GM23338 (cell line): ENCODE results near the gene CKB. TPM values are rescaled to one million over a fixed set of nuclear protein-coding genes. Genes with fewer than 3 reads are reported as not detected.

Experiments
- ATAC-seq: fragments of 200-7000 bp; cut with Tn5 transposase; 3 replicates; pipeline ENCODE4 v1.9.1; 2020
- DNase-seq: peaks from one replicate; pipeline ENCODE4 v3.0.0-alpha.2; 2015; ENCODE audit warnings: low spot score
- H2AFZ ChIP-seq: fragments of 200-600 bp; sonication (generic); 2 replicates; pipeline ENCODE4 v1.8.0; 2016; ENCODE audit warnings: antibody characterized with exemption, mild to moderate bottlenecking, moderate library complexity
- H3F3A ChIP-seq: fragments of 200-600 bp; sonication (generic); replicated peaks from 2 replicates; pipeline ENCODE4 v1.8.0; 2017; ENCODE audit warnings: antibody characterized with exemption, mixed run types, low read depth
- H3K27ac ChIP-seq: fragments of 200-600 bp; sonication (generic); 2 replicates; pipeline ENCODE4 v1.6.1; 2016; ENCODE audit warnings: low read depth
- H3K27me3 ChIP-seq: fragments of 200-600 bp; sonication (generic); 2 replicates; pipeline ENCODE4 v1.8.0; 2016; ENCODE audit warnings: mild to moderate bottlenecking, mixed run types, moderate library complexity; ENCODE audit not compliant: insufficient read depth
- H3K36me3 ChIP-seq: fragments of 200-600 bp; sonication (generic); 2 replicates; pipeline ENCODE4 v1.8.0; 2016; ENCODE audit warnings: mild to moderate bottlenecking; ENCODE audit not compliant: insufficient read depth
- H3K4me1 ChIP-seq: fragments of 200-600 bp; sonication (generic); 2 replicates; pipeline ENCODE4 v1.8.0; 2016; ENCODE audit warnings: mild to moderate bottlenecking, moderate library complexity; ENCODE audit not compliant: insufficient read depth
- H3K4me2 ChIP-seq: fragments of 200-600 bp; sonication (generic); 2 replicates; pipeline ENCODE4 v1.7.1; 2017; ENCODE audit warnings: mixed run types
- H3K4me3 ChIP-seq: fragments of 200-600 bp; sonication (generic); 2 replicates; pipeline ENCODE4 v1.6.1; 2016; ENCODE audit warnings: mixed run types
- H3K79me2 ChIP-seq: fragments of 200-600 bp; sonication (generic); replicated peaks from 2 replicates; pipeline ENCODE4 v1.8.0; 2017; ENCODE audit warnings: mild to moderate bottlenecking; ENCODE audit not compliant: insufficient read depth
- H3K9me2 ChIP-seq: fragments of 200-600 bp; sonication (generic); 2 replicates; pipeline ENCODE4 v1.8.0; 2017; ENCODE audit not compliant: insufficient read depth
- H4K20me1 ChIP-seq: fragments of 200-600 bp; sonication (generic); replicated peaks from 2 replicates; pipeline ENCODE4 v1.8.0; 2017; ENCODE audit warnings: mild to moderate bottlenecking; ENCODE audit not compliant: insufficient read depth
- H3K27ac Mint-ChIP-seq: 2 replicates; pipeline ENCODE4 v1.8.0; 2020; ENCODE audit warnings: inconsistent platforms, mild to moderate bottlenecking, moderate library complexity, mixed read lengths
- H3K27me3 Mint-ChIP-seq: 3 replicates; pipeline ENCODE4 v1.8.0; 2022; ENCODE audit warnings: low read depth, mild to moderate bottlenecking, moderate library complexity, mixed read lengths, inconsistent platforms; ENCODE audit not compliant: insufficient read depth, poor library complexity
- H3K36me3 Mint-ChIP-seq: 3 replicates; pipeline ENCODE4 v1.8.0; 2021; ENCODE audit warnings: low read depth, mild to moderate bottlenecking, inconsistent platforms, moderate library complexity, mixed read lengths
- H3K4me1 Mint-ChIP-seq: 3 replicates; pipeline ENCODE4 v1.8.0; 2020; ENCODE audit warnings: mild to moderate bottlenecking, inconsistent platforms, mixed read lengths
- H3K4me3 Mint-ChIP-seq: 3 replicates; pipeline ENCODE4 v1.8.0; 2021; ENCODE audit warnings: moderate library complexity, mild to moderate bottlenecking, inconsistent platforms, mixed read lengths
- H3K9me3 Mint-ChIP-seq: 3 replicates; pipeline ENCODE4 v1.8.0; 2020; ENCODE audit warnings: moderate library complexity, mild to moderate bottlenecking, inconsistent platforms, mixed read lengths
- EZH2 ChIP-seq: fragments of 200-600 bp; sonication (generic); IDR thresholded peaks from one replicate; pipeline ENCODE4 v1.8.0; 2017; ENCODE audit warnings: antibody characterized with exemption, mild to moderate bottlenecking, low read depth; ENCODE audit not compliant: unreplicated experiment
- EZH2phosphoT487 ChIP-seq: fragments of 200-600 bp; sonication (generic); IDR thresholded peaks from one replicate; pipeline ENCODE4 v1.8.1; 2018; ENCODE audit warnings: antibody characterized with exemption; ENCODE audit not compliant: unreplicated experiment
- ZNF114 ChIP-seq: fragments of 250-450 bp; sonication (Bioruptor Pico); IDR thresholded peaks from 2 replicates; pipeline ENCODE4 v1.5.0; 2020; ENCODE audit warnings: mild to moderate bottlenecking, moderate library complexity
- polyA plus RNA-seq: library from polyadenylated mRNA; unstranded; fragments of >200 nt; fragmentation: Nextera tagmentation; extraction: Ambion mirVana; gene quantifications from 2 replicates; pipeline ENCODE4 v1.2.1, GENCODE V29; 2016
- total RNA-seq: library from RNA; depleted of rRNA; stranded (reverse); fragments of >200 nt; shearing (Covaris generic); gene quantifications from 2 replicates; pipeline ENCODE4 v1.2.3, GENCODE V29; 2014
- TF ChIP-seq, protein P1 (sequence below): IDR thresholded peaks from 2 replicates; pipeline ENCODE4 v1.6.1; 2016; ENCODE audit warnings: antibody characterized with exemption
- TF ChIP-seq, protein P2 (sequence below), 2 experiments: fragments of 200-600 bp in 1 of 2; sonication (generic) in 1 of 2; conservative IDR thresholded peaks; 2 replicates each; pipeline versions ENCODE4 v1.5.1 to v1.6.1; 2016 to 2017; ENCODE audit warnings: antibody characterized with exemption in 2 of 2, low read depth in 2 of 2, mild to moderate bottlenecking in 2 of 2, moderate library complexity in 1 of 2
- TF ChIP-seq, protein P3 (sequence below): IDR thresholded peaks from one replicate; pipeline ENCODE4 v1.6.1; 2018; ENCODE audit warnings: antibody characterized with exemption; ENCODE audit not compliant: unreplicated experiment

Gene CKB
- total and polyA plus RNA-seq, 2 experiments from 2014 or later, result 604 to 852 TPM

DNA sequence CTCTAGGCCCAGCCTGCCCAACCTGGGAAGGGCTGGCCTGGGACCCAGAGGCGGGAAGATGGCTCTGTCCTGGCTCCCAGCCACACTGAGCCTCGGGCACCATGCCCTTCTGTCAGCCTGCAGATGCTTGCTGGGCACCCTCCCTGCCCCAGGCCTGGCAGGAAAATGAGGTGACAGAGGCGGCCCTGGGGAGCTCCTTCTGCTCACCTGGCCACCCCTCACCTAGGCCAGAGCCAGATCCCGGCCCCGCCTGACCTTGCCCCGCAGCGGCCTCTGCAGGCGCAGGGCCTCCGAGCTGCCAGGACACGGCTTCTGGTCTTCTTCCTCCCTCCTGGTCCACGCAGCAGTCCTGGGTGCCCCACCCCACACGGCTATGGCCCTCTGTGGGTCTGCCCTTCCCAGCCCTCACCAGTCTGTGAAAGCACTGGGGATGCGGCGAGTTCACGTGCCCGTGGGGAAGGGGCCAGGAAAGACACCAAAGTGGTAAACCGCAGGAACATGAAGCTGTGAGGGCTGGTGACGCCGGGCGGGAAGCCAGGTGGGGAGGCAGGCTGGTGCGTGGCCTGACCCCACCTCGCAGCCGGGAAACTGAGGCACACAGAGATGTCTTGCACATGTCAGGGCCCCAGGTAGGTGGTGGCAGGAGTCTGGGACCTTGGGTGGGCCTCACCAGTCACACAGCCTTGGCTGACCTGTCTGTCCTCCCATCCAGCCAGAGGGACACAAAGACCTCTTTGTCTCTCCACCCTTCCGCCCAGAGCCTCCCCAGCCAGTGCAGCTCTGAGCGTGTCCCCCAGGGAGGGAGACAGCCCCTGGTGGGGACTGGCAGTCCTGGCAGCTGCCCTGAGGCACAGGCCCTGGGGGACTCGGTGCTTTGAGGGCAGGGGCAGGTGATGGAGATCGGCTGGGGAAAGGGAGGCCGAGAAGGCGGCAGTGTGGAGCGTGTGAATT, 27.0 kb upstream of the CKB start:
- H3K79me2 ChIP-seq, result no peaks in the 10 kb centered on the region
- Mint-ChIP-seq H3K4me1 (peaks cover 5% of the 10 kb centered on the region; the same call in 1 of the 3 replicates), H3K27ac (no peak overlapping the region), H3K4me3 (no peak overlapping the region), H3K9me3 (no peaks in the 10 kb centered on the region), H3K27me3 (peaks cover 8% of the 10 kb centered on the region), H3K36me3 (no peaks in the 10 kb centered on the region; the same call in 2 of the 3 replicates)
- no peak overlapping the region for H2AFZ ChIP-seq
- TF ChIP-seq, protein P1, sequence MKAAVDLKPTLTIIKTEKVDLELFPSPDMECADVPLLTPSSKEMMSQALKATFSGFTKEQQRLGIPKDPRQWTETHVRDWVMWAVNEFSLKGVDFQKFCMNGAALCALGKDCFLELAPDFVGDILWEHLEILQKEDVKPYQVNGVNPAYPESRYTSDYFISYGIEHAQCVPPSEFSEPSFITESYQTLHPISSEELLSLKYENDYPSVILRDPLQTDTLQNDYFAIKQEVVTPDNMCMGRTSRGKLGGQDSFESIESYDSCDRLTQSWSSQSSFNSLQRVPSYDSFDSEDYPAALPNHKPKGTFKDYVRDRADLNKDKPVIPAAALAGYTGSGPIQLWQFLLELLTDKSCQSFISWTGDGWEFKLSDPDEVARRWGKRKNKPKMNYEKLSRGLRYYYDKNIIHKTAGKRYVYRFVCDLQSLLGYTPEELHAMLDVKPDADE, result no peak
- TF ChIP-seq, protein P2, sequence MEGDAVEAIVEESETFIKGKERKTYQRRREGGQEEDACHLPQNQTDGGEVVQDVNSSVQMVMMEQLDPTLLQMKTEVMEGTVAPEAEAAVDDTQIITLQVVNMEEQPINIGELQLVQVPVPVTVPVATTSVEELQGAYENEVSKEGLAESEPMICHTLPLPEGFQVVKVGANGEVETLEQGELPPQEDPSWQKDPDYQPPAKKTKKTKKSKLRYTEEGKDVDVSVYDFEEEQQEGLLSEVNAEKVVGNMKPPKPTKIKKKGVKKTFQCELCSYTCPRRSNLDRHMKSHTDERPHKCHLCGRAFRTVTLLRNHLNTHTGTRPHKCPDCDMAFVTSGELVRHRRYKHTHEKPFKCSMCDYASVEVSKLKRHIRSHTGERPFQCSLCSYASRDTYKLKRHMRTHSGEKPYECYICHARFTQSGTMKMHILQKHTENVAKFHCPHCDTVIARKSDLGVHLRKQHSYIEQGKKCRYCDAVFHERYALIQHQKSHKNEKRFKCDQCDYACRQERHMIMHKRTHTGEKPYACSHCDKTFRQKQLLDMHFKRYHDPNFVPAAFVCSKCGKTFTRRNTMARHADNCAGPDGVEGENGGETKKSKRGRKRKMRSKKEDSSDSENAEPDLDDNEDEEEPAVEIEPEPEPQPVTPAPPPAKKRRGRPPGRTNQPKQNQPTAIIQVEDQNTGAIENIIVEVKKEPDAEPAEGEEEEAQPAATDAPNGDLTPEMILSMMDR (conservative IDR thresholded peaks at IDR 0.05; ENCODE audit: low read depth in 2 of 2), result peak in 1 of 2 experiments; percentile 33; a peak in 2 of 4 replicates
- no peak overlapping the region for H3K4me2 ChIP-seq
- H3K9me2 ChIP-seq, result no peaks in the 10 kb centered on the region
- H3F3A ChIP-seq, result no peaks in the 10 kb centered on the region
- H3K27ac ChIP-seq, result no peak overlapping the region
- H3K36me3 ChIP-seq, result no peaks in the 10 kb centered on the region
- H3K4me1 ChIP-seq, result no peaks in the 10 kb centered on the region
- no peaks in the 10 kb centered on the region for H3K27me3 ChIP-seq
- no peak overlapping the region for H3K4me3 ChIP-seq
- no peaks in the 10 kb centered on the region for H4K20me1 ChIP-seq
- DNase-seq (no peak), ATAC-seq (peak; percentile 10)

DNA sequence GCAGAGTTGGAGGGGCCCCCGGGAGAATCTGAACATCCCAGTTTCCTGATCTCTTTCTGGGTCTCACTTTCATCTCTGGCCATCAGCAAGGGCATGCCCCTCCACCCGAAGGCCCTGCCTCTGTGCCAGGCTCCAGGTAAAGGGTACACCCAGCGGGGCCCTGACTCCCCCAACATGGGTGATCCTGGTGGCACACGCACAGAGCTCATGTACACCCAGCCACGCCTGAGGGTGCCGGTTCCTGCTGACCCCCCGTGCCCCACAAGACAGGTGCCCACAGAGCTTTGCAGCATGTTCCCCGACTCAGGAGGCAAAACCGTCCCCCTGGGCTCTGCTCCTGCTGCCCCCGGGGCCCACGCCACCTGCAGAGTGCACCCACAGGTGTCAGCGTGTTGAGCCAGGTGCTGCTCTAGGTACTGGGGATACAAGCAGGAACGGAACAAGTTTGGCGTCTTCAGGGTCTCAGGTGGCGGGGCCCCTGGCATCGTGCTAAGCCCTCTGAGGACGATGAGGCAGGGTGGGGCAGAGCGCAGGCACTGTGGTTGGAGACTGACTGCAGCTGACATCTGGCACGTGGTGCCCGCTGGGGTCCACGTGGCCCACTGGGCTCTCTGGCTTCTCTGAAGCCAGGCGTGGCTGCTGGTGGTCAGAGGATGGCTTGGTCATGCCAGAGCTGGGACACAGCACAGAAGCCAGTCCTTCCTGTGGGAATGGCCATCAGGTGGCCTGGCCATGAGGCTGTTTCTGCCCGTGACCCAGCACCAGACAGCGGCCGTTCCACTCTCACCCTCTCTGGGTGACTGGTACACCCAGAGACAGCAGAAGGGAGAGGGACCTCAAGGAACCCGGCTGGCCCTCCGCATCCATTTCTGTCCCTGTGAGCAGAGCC, 26.1 kb upstream of the CKB start:
- no peaks in the 10 kb centered on the region for H3K27me3 ChIP-seq
- DNase-seq (no peak), ATAC-seq (no peak)
- H3K36me3 ChIP-seq, result no peaks in the 10 kb centered on the region
- Mint-ChIP-seq H3K36me3 (no peaks in the 10 kb centered on the region), H3K27me3 (peaks cover 11% of the 10 kb centered on the region), H3K9me3 (no peaks in the 10 kb centered on the region), H3K27ac (no peak overlapping the region), H3K4me1 (peaks cover 5% of the 10 kb centered on the region; the same call in 1 of the 3 replicates), H3K4me3 (no peak overlapping the region)
- H3K4me3 ChIP-seq, result no peak overlapping the region
- H3K4me2 ChIP-seq, result no peak overlapping the region
- no peaks in the 10 kb centered on the region for H3F3A ChIP-seq
- H3K9me2 ChIP-seq, result no peaks in the 10 kb centered on the region
- no peaks in the 10 kb centered on the region for H3K79me2 ChIP-seq
- H4K20me1 ChIP-seq, result no peaks in the 10 kb centered on the region
- H2AFZ ChIP-seq, result no peak overlapping the region
- H3K27ac ChIP-seq, result no peak overlapping the region
- 0 out of 2 replicates have a peak, but pooled peaks cover under 1% of the 10 kb centered on the region for H3K4me1 ChIP-seq
- TF ChIP-seq EZH2, result no peak
- TF ChIP-seq EZH2phosphoT487, result no peak
- no peak for TF ChIP-seq ZNF114
- TF ChIP-seq, protein P3, sequence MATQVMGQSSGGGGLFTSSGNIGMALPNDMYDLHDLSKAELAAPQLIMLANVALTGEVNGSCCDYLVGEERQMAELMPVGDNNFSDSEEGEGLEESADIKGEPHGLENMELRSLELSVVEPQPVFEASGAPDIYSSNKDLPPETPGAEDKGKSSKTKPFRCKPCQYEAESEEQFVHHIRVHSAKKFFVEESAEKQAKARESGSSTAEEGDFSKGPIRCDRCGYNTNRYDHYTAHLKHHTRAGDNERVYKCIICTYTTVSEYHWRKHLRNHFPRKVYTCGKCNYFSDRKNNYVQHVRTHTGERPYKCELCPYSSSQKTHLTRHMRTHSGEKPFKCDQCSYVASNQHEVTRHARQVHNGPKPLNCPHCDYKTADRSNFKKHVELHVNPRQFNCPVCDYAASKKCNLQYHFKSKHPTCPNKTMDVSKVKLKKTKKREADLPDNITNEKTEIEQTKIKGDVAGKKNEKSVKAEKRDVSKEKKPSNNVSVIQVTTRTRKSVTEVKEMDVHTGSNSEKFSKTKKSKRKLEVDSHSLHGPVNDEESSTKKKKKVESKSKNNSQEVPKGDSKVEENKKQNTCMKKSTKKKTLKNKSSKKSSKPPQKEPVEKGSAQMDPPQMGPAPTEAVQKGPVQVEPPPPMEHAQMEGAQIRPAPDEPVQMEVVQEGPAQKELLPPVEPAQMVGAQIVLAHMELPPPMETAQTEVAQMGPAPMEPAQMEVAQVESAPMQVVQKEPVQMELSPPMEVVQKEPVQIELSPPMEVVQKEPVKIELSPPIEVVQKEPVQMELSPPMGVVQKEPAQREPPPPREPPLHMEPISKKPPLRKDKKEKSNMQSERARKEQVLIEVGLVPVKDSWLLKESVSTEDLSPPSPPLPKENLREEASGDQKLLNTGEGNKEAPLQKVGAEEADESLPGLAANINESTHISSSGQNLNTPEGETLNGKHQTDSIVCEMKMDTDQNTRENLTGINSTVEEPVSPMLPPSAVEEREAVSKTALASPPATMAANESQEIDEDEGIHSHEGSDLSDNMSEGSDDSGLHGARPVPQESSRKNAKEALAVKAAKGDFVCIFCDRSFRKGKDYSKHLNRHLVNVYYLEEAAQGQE, result no peak
